ENCODE results near the gene MTMR1.

GRCh38 chrX:150704030-150704613 lies 10.9 kb downstream of the MTMR1 start:
- TF ChIP-seq CTCF (IDR thresholded peaks at IDR 0.05) (no peak), POLR2A (IDR thresholded peaks at IDR 0.05) (no peak)
